AG09309 (cell line): Measurements from ENCODE around the gene MKX.

Experiments used
- DNase-seq: peaks from one replicate; pipeline ENCODE4 v3.0.0-alpha.2; 2010; ENCODE audit warnings: low read depth
- H3K4me3 ChIP-seq: 2 replicates; pipeline ENCODE4 v1.5.1; 2011; ENCODE audit warnings: mild to moderate bottlenecking, low read depth, low read length, moderate library complexity; ENCODE audit not compliant: control insufficient read depth
- CTCF ChIP-seq: IDR thresholded peaks from 2 replicates; pipeline ENCODE4 v1.5.1; 2011; ENCODE audit warnings: mild to moderate bottlenecking, low read depth, low read length, inconsistent platforms; ENCODE audit not compliant: insufficient read depth, control insufficient read depth; ENCODE audit errors: missing control alignments

The MKX gene

GRCh38 chr10:27715505-27715904, 30.1 kb downstream of the MKX start:
- no peak for DNase-seq
- TF ChIP-seq CTCF: no peak
- no peak overlapping the region for H3K4me3 ChIP-seq

- TF ChIP-seq CTCF: no peak
- DNase-seq: no peak
- no peak overlapping the region for H3K4me3 ChIP-seq
Observed at GRCh38 chr10:27714349-27714748, 31.3 kb downstream of the MKX start.

- no peak for TF ChIP-seq CTCF
- no peak overlapping the region for H3K4me3 ChIP-seq
- no peak for DNase-seq
Observed at GRCh38 chr10:27713941-27714340, 31.7 kb downstream of the MKX start.

- no peak overlapping the region for H3K4me3 ChIP-seq
- no peak for TF ChIP-seq CTCF
- DNase-seq: no peak
Observed at GRCh38 chr10:27710014-27710413, 35.6 kb downstream of the MKX start.

- no peak for TF ChIP-seq CTCF
- H3K4me3 ChIP-seq: no peak overlapping the region
- DNase-seq: no peak
Observed at GRCh38 chr10:27709304-27709703, 36.3 kb downstream of the MKX start.

GRCh38 chr10:27701938-27702537, 43.6 kb downstream of the MKX start:
- H3K4me3 ChIP-seq: no peak overlapping the region
- TF ChIP-seq CTCF: no peak
- no peak for DNase-seq

GRCh38 chr10:27699776-27700175, 45.8 kb downstream of the MKX start:
- DNase-seq: no peak
- TF ChIP-seq CTCF: no peak
- no peak overlapping the region for H3K4me3 ChIP-seq
